ENCODE data around the gene ANLN. TPM values are rescaled to one million over a fixed set of nuclear protein-coding genes. Genes with fewer than 3 reads are reported as not detected.

ANLN gene
- total RNA-seq, 1 experiment from 2014 or later, result 130 TPM

DNA sequence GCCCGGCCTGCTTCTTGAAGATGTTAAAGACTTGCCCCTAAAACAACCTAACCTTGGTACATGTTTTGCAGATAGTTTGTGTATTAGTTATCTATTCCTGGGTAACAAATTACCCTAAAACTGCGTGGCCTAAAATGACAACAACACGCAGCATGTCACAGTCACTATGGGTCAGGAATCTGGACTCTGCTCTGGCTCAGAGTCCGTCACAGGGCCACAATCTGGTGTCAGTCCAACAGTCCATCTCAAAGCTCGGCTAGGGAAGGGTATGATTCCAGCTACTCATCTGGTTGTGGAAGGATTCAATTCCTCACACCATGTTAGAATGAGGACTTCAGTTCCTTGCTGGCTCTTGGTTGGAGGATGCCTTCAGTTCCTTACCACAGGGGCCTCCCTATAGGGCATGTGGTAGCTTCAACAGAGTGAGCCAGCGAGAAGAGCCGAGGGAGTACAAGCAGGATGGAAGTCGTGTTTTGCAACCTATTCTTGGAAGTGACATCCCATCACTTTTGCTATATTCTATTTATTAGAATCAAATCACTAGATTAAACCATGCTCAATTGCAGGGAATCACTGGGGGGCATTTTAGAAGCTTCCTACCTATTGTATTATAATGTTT, 71.3 kb downstream of the ANLN start:
- Histone ChIP-seq H3K79me2 (ENCODE audit: insufficient read depth, low read length) (no peaks in the 10 kb centered on the region), H2AFZ (ENCODE audit: low read depth, low read length, poor library complexity, severe bottlenecking) (no peak overlapping the region), H3K9me3 (ENCODE audit: control insufficient read depth in 1 of 2, insufficient read depth in 1 of 2, low read depth in 1 of 2, low read length in 2 of 2) (no peaks in the 10 kb centered on the region), H3K4me1 (ENCODE audit: control insufficient read depth in 1 of 2, insufficient read depth in 2 of 2, low read length in 2 of 2) (no peaks in the 10 kb centered on the region), H3K36me3 (ENCODE audit: control insufficient read depth in 1 of 2, insufficient read depth in 2 of 2, low read length in 2 of 2) (no peaks in the 10 kb centered on the region), H4K20me1 (ENCODE audit: insufficient read depth) (no peaks in the 10 kb centered on the region), H3K27me3 (ENCODE audit: insufficient read depth, low read length) (no peaks in the 10 kb centered on the region), H3K4me3 (replicated peaks in 1 of 2; ENCODE audit: low read depth in 1 of 2, low read length in 2 of 2) (no peak overlapping the region), H3K27ac (ENCODE audit: low read depth, low read length) (no peak overlapping the region), H3K9ac (ENCODE audit: low read length) (no peak overlapping the region), H3K4me2 (ENCODE audit: low read length) (no peak overlapping the region), H3K9me2 (ENCODE audit: insufficient read depth) (no peaks in the 10 kb centered on the region)
- POLR2A ChIA-PET, result no interaction called here
- CTCF ChIA-PET, result interaction anchor here (1.0 kb wide), 1 partner anchor 19 kb away, joined by 3 read pairs; no protein-coding TSS in a partner anchor
- no peak for DNase-seq (ENCODE audit: low read depth, low spot score)
- intact Hi-C loops (cut with micrococcal nuclease), result no loop called here
- TF ChIP-seq RAD21 (IDR thresholded peaks at IDR 0.05; ENCODE audit: low read depth) (no peak), FOSL1 (IDR thresholded peaks at IDR 0.05; ENCODE audit: low read depth) (no peak)
- no TSS peak for BruUV-seq (replicated peaks)
- RAD21 ChIA-PET (ENCODE audit: low non-redundant PET in 1 of 2, low total read pairs in 2 of 2, uncharacterized antibody in 2 of 2, unreplicated experiment in 2 of 2), result no interaction called here
- ATAC-seq, result no peak

DNA sequence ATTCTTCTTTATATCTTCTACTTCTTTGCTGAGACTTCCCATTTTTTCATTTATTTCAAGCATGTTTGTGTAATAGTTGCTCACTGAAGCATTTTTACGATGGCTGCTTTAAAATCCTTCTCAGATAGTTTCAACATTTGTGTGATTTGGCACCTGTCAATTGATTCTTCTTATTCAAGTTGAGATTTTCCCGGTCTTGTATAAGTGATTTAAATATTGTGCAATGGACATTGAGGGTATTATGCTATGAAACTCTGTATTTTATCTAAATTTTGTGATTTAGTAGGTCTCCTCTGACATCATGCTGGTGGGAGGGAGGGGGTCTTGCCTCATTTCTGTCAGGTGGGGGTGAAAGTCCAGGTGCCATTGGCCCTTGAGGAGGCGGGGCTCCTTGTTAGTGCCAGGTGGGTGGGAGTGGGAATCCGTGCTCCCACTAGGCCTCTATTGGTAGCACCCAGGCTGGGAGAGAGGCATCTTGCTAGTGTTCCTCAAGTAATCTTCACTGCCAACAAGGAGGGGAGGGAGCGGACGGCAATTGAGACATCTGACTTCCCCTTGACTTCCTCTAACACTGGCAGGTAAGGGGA, 73.0 kb downstream of the ANLN start:
- H3K4me2 ChIP-seq (ENCODE audit: low read length), result no peak overlapping the region
- BruUV-seq (replicated peaks), result no TSS peak
- no peaks in the 10 kb centered on the region for H3K79me2 ChIP-seq (ENCODE audit: insufficient read depth, low read length)
- H3K4me3 ChIP-seq (replicated peaks in 1 of 2; ENCODE audit: low read depth in 1 of 2, low read length in 2 of 2), result no peak overlapping the region
- H3K9me2 ChIP-seq (ENCODE audit: insufficient read depth), result no peaks in the 10 kb centered on the region
- no peaks in the 10 kb centered on the region for H3K27me3 ChIP-seq (ENCODE audit: insufficient read depth, low read length)
- H3K4me1 ChIP-seq (ENCODE audit: control insufficient read depth in 1 of 2, insufficient read depth in 2 of 2, low read length in 2 of 2), result no peaks in the 10 kb centered on the region
- ChIA-PET POLR2A (no interaction called here), RAD21 (ENCODE audit: low non-redundant PET in 1 of 2, low total read pairs in 2 of 2, uncharacterized antibody in 2 of 2, unreplicated experiment in 2 of 2) (no interaction called here), CTCF (no interaction called here)
- no peak for ATAC-seq
- intact Hi-C loops (cut with micrococcal nuclease), result no loop called here
- H2AFZ ChIP-seq (ENCODE audit: low read depth, low read length, poor library complexity, severe bottlenecking), result no peak overlapping the region
- no peak overlapping the region for H3K27ac ChIP-seq (ENCODE audit: low read depth, low read length)
- H3K9me3 ChIP-seq (ENCODE audit: control insufficient read depth in 1 of 2, insufficient read depth in 1 of 2, low read depth in 1 of 2, low read length in 2 of 2), result no peaks in the 10 kb centered on the region
- no peak overlapping the region for H3K9ac ChIP-seq (ENCODE audit: low read length)
- TF ChIP-seq EZH2 (IDR thresholded peaks at IDR 0.05), result no peak
- no peak for TF ChIP-seq EGR1 (IDR thresholded peaks at IDR 0.05; ENCODE audit: low read depth)
- TF ChIP-seq, protein P1, sequence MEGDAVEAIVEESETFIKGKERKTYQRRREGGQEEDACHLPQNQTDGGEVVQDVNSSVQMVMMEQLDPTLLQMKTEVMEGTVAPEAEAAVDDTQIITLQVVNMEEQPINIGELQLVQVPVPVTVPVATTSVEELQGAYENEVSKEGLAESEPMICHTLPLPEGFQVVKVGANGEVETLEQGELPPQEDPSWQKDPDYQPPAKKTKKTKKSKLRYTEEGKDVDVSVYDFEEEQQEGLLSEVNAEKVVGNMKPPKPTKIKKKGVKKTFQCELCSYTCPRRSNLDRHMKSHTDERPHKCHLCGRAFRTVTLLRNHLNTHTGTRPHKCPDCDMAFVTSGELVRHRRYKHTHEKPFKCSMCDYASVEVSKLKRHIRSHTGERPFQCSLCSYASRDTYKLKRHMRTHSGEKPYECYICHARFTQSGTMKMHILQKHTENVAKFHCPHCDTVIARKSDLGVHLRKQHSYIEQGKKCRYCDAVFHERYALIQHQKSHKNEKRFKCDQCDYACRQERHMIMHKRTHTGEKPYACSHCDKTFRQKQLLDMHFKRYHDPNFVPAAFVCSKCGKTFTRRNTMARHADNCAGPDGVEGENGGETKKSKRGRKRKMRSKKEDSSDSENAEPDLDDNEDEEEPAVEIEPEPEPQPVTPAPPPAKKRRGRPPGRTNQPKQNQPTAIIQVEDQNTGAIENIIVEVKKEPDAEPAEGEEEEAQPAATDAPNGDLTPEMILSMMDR (IDR thresholded peaks at IDR 0.05 in 2 of 3, conservative IDR thresholded peaks at IDR 0.05 in 1 of 3; ENCODE audit: borderline replicate concordance in 1 of 3, insufficient read depth in 1 of 3, low read depth in 2 of 3, low read length in 2 of 3), result no peak
- TF ChIP-seq TCF7L2 (IDR thresholded peaks at IDR 0.05; ENCODE audit: borderline replicate concordance, extremely low read depth, insufficient read depth, insufficient read length), result no peak
- TF ChIP-seq FOSL1 (IDR thresholded peaks at IDR 0.05; ENCODE audit: low read depth), result no peak
- TF ChIP-seq, protein P2, sequence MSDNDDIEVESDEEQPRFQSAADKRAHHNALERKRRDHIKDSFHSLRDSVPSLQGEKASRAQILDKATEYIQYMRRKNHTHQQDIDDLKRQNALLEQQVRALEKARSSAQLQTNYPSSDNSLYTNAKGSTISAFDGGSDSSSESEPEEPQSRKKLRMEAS (IDR thresholded peaks at IDR 0.05), result no peak
- no peak for TF ChIP-seq SIN3A (IDR thresholded peaks at IDR 0.05; ENCODE audit: low read depth)
- TF ChIP-seq EZH2phosphoT487 (IDR thresholded peaks at IDR 0.05; ENCODE audit: borderline replicate concordance), result no peak
- no peak for TF ChIP-seq POLR2A (IDR thresholded peaks at IDR 0.05; ENCODE audit: borderline replicate concordance, extremely low read depth, insufficient read depth, insufficient read length)
- TF ChIP-seq JUND (IDR thresholded peaks at IDR 0.05), result no peak
- no peak for TF ChIP-seq SRF (IDR thresholded peaks at IDR 0.05; ENCODE audit: low read depth)
- TF ChIP-seq, protein P3, sequence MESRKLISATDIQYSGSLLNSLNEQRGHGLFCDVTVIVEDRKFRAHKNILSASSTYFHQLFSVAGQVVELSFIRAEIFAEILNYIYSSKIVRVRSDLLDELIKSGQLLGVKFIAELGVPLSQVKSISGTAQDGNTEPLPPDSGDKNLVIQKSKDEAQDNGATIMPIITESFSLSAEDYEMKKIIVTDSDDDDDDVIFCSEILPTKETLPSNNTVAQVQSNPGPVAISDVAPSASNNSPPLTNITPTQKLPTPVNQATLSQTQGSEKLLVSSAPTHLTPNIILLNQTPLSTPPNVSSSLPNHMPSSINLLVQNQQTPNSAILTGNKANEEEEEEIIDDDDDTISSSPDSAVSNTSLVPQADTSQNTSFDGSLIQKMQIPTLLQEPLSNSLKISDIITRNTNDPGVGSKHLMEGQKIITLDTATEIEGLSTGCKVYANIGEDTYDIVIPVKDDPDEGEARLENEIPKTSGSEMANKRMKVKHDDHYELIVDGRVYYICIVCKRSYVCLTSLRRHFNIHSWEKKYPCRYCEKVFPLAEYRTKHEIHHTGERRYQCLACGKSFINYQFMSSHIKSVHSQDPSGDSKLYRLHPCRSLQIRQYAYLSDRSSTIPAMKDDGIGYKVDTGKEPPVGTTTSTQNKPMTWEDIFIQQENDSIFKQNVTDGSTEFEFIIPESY (IDR thresholded peaks at IDR 0.05; ENCODE audit: extremely low read depth, insufficient replicate concordance, low read length), result no peak
- TF ChIP-seq RAD21 (IDR thresholded peaks at IDR 0.05; ENCODE audit: low read depth), result no peak
- no peaks in the 10 kb centered on the region for H3K36me3 ChIP-seq (ENCODE audit: control insufficient read depth in 1 of 2, insufficient read depth in 2 of 2, low read length in 2 of 2)
- no peaks in the 10 kb centered on the region for H4K20me1 ChIP-seq (ENCODE audit: insufficient read depth)
- DNase-seq (ENCODE audit: low read depth, low spot score), result no peak
